ENCODE measurements around the gene TMEM179B. TPM values are rescaled to one million over a fixed set of nuclear protein-coding genes. Genes with fewer than 3 reads are reported as not detected.

Gene TMEM179B
- total RNA-seq, 1 experiment from 2014 or later = 51.6 TPM

- Histone ChIP-seq H3K36me3 (ENCODE audit: control insufficient read depth in 1 of 2, insufficient read depth in 2 of 2, low read length in 2 of 2) (peaks cover 11 to 34% of the 10 kb centered on the region in 2 experiments; a peak in 2 of 4 replicates), H2AFZ (ENCODE audit: low read depth, low read length, poor library complexity, severe bottlenecking) (no peak overlapping the region), H3K4me2 (ENCODE audit: low read length) (peak overlapping the region; percentile 91), H3K79me2 (ENCODE audit: insufficient read depth, low read length) (peaks cover 51% of the 10 kb centered on the region), H3K27me3 (ENCODE audit: insufficient read depth, low read length) (no peaks in the 10 kb centered on the region), H3K4me3 (replicated peaks in 1 of 2; ENCODE audit: low read depth in 1 of 2, low read length in 2 of 2) (peak overlapping the region; percentile 19 to 80; a peak in 2 of 4 replicates), H3K27ac (ENCODE audit: low read depth, low read length) (peak overlapping the region; percentile 96), H3K9me3 (ENCODE audit: control insufficient read depth in 1 of 2, insufficient read depth in 1 of 2, low read depth in 1 of 2, low read length in 2 of 2) (no peaks in the 10 kb centered on the region), H3K4me1 (ENCODE audit: control insufficient read depth in 1 of 2, insufficient read depth in 2 of 2, low read length in 2 of 2) (peaks cover 26 to 47% of the 10 kb centered on the region in 2 experiments; a peak in 3 of 4 replicates), H3K9ac (ENCODE audit: low read length) (peak overlapping the region; percentile 86), H3K9me2 (ENCODE audit: insufficient read depth) (no peaks in the 10 kb centered on the region), H4K20me1 (ENCODE audit: insufficient read depth) (no peaks in the 10 kb centered on the region)
- RAD21 ChIA-PET (ENCODE audit: low non-redundant PET in 1 of 2, low total read pairs in 2 of 2, uncharacterized antibody in 2 of 2, unreplicated experiment in 2 of 2) = no interaction called here
- no peak for ATAC-seq
- POLR2A ChIA-PET = interaction anchor here (6.1 kb wide), 1 partner anchor 51 kb away, joined by 82 read pairs; the partner anchor contains the start of gene WDR74
- no TSS peak for BruUV-seq (replicated peaks)
- intact Hi-C loops (cut with micrococcal nuclease) = loop anchor here (1.0 to 5.0 kb wide), 3 partner anchors 51 to 117 kb away; partner anchors contain the start of genes LBHD1, SLC3A2 and UQCC3
- DNase-seq (ENCODE audit: low read depth, low spot score) = no peak
- TF ChIP-seq POLR2AphosphoS5 (IDR thresholded peaks at IDR 0.05; ENCODE audit: low read depth, low read length) (0 out of 2 replicates have a peak, but pooled peaks have one; percentile 31), TCF7L2 (IDR thresholded peaks at IDR 0.05; ENCODE audit: borderline replicate concordance, extremely low read depth, insufficient read depth, insufficient read length) (no peak)
- TF ChIP-seq, protein P1, sequence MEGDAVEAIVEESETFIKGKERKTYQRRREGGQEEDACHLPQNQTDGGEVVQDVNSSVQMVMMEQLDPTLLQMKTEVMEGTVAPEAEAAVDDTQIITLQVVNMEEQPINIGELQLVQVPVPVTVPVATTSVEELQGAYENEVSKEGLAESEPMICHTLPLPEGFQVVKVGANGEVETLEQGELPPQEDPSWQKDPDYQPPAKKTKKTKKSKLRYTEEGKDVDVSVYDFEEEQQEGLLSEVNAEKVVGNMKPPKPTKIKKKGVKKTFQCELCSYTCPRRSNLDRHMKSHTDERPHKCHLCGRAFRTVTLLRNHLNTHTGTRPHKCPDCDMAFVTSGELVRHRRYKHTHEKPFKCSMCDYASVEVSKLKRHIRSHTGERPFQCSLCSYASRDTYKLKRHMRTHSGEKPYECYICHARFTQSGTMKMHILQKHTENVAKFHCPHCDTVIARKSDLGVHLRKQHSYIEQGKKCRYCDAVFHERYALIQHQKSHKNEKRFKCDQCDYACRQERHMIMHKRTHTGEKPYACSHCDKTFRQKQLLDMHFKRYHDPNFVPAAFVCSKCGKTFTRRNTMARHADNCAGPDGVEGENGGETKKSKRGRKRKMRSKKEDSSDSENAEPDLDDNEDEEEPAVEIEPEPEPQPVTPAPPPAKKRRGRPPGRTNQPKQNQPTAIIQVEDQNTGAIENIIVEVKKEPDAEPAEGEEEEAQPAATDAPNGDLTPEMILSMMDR (IDR thresholded peaks at IDR 0.05 in 2 of 3, conservative IDR thresholded peaks at IDR 0.05 in 1 of 3; ENCODE audit: borderline replicate concordance in 1 of 3, insufficient read depth in 1 of 3, low read depth in 2 of 3, low read length in 2 of 3) = peak in 2 of 3 experiments; percentile 15 to 38; a peak in 2 of 6 replicates
- CTCF ChIA-PET = interaction anchor here (1.4 kb wide), 1 partner anchor 394 kb away, joined by 4 read pairs; no protein-coding TSS in a partner anchor
These were observed 1.8 kb downstream of the TMEM179B start for GRCh38 chr11:62788991-62789390.

DNA sequence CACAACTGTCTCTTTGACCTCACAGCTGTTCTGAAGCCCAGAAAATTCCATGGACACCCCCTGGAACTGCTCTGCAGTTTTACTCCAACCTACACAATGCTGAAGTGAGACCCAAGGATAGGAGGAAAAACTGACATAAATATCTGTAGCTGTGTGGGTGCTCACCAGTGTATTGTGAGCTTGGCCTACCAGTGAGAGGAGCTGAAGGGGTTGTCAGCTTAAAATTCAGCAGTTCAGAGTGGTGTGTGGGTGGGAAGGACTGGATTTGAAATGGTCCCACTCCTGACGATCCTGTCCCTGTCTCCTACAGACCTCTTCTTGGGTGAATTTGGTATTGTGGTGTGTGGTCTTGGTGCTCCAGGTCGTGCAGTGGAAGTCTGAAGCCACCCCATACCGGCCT is 2.4 kb downstream of the TMEM179B start:
- CTCF ChIA-PET = interaction anchor here (1.4 kb wide), 1 partner anchor 394 kb away, joined by 4 read pairs; no protein-coding TSS in a partner anchor
- no peak overlapping the region; the same call in 1 of the 2 replicates for H3K9ac ChIP-seq (ENCODE audit: low read length)
- no peaks in the 10 kb centered on the region for H3K9me3 ChIP-seq (ENCODE audit: control insufficient read depth in 1 of 2, insufficient read depth in 1 of 2, low read depth in 1 of 2, low read length in 2 of 2)
- H2AFZ ChIP-seq (ENCODE audit: low read depth, low read length, poor library complexity, severe bottlenecking) = no peak overlapping the region
- no peak for ATAC-seq
- H3K4me2 ChIP-seq (ENCODE audit: low read length) = peak overlapping the region; percentile 91
- intact Hi-C loops (cut with micrococcal nuclease) = loop anchor here (5.0 kb wide), 2 partner anchors 93 to 117 kb away; partner anchors contain the start of genes LBHD1, SLC3A2 and UQCC3
- no peak for DNase-seq (ENCODE audit: low read depth, low spot score)
- RAD21 ChIA-PET (ENCODE audit: low non-redundant PET in 1 of 2, low total read pairs in 2 of 2, uncharacterized antibody in 2 of 2, unreplicated experiment in 2 of 2) = no interaction called here
- no peaks in the 10 kb centered on the region for H4K20me1 ChIP-seq (ENCODE audit: insufficient read depth)
- no peak overlapping the region for H3K4me3 ChIP-seq (replicated peaks in 1 of 2; ENCODE audit: low read depth in 1 of 2, low read length in 2 of 2)
- POLR2A ChIA-PET = interaction anchor here (0.6 to 6.1 kb wide), 4 partner anchors 51 to 1248 kb away, joined by 3 to 82 read pairs (median 3); partner anchors contain the start of gene WDR74
- peaks cover 11 to 39% of the 10 kb centered on the region in 2 experiments; a peak in 3 of 4 replicates for H3K36me3 ChIP-seq (ENCODE audit: control insufficient read depth in 1 of 2, insufficient read depth in 2 of 2, low read length in 2 of 2)
- peaks cover 26 to 47% of the 10 kb centered on the region in 2 experiments; a peak in 3 of 4 replicates for H3K4me1 ChIP-seq (ENCODE audit: control insufficient read depth in 1 of 2, insufficient read depth in 2 of 2, low read length in 2 of 2)
- H3K27me3 ChIP-seq (ENCODE audit: insufficient read depth, low read length) = no peaks in the 10 kb centered on the region
- no peak for TF ChIP-seq YY1 (IDR thresholded peaks at IDR 0.05; ENCODE audit: extremely low read depth, insufficient replicate concordance, low read depth, low read length)
- TF ChIP-seq ZBTB33 (IDR thresholded peaks at IDR 0.05; ENCODE audit: extremely low read depth, insufficient replicate concordance, low read length) = no peak
- no TSS peak for BruUV-seq (replicated peaks)
- H3K9me2 ChIP-seq (ENCODE audit: insufficient read depth) = no peaks in the 10 kb centered on the region
- H3K79me2 ChIP-seq (ENCODE audit: insufficient read depth, low read length) = peaks cover 51% of the 10 kb centered on the region
- H3K27ac ChIP-seq (ENCODE audit: low read depth, low read length) = peak overlapping the region; percentile 96; the same call in 1 of the 2 replicates
